Cerebellar cortex (tissue), 1 donor: ENCODE data around the gene VSIG1.

Experiments used
- DNase-seq: peaks from one replicate; pipeline ENCODE4 v3.0.0-alpha.2; 2015; ENCODE audit warnings: low spot score

VSIG1 gene

DNA sequence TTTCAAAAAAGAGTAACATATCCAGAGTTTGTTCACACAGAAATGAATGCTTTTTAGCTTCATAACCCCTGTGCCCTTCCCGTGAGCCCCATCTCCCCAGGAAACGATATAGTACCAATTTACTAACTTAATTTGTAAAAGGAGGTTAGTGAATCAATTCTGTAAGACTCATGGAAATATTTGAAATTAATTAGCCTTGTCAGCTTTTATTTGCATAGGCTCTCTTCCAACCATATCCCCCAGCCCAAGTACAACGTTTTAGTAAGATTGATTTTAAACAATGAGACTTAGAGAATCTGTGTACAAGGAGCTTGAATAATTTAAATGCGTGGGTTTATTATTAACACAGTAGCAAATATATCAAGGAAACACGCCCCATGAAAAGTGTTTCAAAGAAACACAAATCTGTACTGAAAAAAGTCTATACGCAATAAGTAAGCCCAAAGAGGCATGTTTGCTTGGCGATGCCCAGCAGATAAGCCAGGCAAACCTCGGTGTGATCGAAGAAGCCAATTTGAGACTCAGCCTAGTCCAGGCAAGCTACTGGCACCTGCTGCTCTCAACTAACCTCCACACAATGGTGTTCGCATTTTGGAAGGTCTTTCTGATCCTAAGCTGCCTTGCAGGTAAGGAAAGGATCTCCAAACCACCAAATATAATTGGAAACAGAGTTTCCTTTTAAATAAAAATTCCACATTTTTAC lies at the start of gene VSIG1:
TSS of gene VSIG1 (plus strand) at position 512 of the 703 bp plus-strand sequence. CDS start at position 578, 66 bp downstream.
- no peak for DNase-seq

DNA sequence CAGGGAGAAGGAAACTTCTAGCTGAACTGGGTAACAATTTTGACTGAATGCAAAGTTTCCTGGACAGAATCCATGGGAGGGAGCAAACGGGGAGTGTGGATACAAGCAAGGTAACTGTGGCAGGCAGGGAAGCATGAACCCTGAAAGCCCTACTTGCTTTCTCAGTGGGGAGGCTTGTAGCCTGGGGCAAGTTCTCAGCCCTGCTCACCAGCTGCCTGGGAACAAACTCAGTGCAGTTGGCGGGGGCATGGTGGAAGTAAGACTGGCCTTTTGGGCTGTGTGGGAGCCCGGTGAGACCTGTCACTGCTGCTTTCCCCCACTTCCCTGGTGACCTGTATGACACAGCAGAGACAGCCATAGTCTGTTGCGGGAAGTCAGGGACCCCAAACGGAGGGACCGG lies 48.7 kb upstream of the VSIG1 start:
- DNase-seq, result no peak

DNA sequence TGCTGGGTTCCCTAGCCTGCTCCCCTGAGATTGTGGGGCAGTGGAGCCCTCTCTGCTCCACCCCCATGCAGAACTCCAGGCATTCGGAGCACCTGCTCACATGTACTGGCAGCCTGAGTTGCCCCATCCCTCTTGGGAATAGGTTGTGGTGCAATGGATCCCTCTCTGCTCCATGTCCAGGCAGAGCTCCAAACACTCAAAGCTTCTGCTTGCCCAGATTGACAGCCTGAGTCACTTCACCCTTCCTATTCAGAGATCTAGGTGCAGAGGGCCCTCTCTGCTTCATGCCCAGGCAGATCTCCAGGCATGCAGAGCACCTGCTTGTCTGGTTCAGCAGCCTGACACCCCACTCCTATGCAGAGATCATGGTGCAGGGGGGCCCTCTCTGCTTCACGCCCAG lies 44.1 kb upstream of the VSIG1 start:
- no peak for DNase-seq

DNA sequence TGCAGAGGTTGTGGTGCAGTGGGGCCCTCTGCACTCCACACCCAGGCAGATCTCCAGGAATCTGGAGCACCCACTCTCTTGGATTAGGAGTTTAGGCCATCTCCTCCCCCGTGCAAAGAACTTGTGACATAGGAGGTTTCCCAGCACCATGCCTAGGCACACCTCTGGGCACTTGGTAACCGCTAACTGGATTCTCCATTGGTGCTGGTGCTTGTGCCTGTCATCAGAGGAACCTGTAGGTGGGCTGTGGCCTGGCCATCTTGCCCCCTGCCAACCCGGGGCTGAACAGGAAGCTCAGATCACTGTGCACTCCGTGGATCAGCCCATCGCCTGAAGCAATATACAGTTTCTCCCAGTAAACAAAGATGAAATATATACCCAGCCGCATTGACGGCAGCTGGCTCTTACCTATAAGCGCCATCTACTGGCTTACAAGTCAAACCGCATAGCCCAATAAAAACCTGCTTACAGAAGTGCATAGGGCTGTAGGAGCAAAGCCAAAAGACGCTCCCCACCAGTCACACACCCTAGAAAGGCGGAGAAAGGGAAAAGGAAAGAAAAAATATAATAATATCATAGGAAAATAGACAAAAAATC lies 43.5 kb upstream of the VSIG1 start:
- peak; percentile 2 for DNase-seq

DNA sequence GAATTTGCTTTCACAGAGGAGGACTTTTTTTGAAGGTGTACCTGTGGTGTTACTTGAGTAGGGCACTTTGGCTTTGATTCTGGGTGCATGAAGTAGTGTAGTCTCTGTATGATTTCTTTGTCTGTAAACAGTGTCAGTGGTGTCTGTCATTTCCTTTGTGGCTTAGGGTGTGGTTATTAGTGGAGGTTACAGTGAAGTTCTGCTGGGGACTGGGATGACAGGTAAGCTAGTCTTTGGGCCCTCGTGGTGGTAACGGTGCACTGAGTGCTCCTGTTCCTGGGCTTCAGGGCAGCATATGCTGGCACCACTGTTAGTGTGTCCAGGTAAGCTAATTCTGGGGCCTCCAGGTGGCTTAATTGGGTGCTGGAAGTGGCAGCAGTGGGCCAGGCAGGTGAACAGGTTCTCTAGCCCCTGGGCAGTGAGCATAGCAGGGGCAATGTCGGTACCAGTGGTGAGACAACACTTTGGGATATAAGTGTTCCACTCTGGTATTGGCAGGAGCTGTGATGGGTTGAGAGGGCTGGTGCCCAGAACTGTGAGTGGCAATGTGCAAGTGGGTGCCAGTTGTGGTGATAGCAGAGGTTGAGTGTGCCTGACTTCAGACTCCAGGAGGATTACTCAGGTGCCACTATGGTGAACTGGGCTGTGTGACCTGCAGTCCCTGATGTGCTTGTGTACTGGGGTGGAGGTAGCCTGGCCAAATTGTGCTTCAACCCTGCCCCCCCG lies 26.0 kb upstream of the VSIG1 start:
- no peak for DNase-seq

DNA sequence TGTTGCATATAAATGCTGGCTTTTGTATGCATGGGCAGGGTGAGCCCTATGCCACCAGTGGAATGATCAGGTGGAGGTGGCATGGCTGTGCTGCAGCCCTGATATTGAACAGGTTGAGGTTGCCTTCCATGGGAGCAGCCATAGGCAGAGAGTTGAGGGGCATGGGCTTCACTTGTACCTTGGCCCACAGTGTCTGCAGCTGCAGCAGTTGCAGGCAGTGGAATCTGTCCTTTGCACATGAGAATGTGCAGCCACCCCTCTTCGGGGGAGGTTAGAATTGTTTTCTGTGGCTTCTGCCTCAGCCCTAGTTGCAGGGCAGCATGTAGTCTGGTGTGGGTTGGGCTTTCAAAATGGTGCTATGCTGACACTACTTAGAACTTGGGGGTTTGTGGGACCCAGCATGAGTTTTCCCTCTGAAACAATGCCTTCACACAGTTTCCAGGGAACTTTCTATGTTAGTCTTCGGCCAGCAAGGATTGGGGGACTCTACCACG lies 25.4 kb upstream of the VSIG1 start:
- no peak for DNase-seq

DNA sequence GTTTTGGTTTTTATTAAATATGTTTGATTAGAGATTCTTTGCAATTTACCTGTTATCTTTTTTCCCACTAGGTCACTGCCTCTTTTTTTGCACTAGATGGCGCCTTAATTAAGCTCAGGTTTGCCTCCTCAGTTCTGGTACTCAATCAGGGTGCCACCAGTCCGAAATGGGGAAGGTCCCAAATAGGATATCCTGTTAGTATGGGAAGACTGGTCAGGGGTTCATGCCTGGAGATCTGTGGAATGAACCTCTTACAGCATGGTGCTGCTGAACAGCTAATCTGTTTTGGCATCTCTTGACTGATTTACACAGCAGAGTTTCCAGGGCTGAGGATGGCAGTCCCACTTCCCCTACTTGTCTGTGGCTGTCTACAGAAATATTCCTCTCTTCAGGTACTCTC lies 24.2 kb upstream of the VSIG1 start:
- peak; percentile 2 for DNase-seq

DNA sequence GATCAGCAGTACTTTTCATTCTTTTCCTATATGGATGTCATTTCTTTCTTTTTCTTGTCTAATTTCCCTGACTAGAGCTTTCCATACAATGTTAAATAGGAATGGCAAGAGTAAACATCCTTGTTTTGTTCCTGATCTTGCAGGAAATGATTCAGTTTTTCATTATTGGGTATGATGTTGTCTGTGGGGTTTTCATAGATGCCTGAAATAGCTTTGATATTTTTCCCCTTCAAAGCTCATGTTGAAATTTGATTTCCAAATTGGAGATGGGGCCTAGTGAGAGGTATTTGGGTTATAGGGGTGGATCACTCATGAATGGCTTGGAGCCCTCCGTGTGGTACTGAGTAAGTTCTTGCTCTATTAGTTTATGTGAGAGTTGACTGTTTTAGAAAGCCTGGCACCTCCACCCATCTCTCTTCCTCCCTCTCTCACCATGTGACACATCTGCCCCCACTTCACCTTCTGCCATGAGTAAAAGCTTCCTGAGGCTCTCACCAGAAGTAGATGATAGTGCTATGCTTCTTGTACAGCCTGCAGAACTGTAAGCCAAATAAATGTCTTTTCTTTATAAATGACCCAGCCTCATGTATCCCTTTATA lies 22.3 kb upstream of the VSIG1 start:
- no peak for DNase-seq

DNA sequence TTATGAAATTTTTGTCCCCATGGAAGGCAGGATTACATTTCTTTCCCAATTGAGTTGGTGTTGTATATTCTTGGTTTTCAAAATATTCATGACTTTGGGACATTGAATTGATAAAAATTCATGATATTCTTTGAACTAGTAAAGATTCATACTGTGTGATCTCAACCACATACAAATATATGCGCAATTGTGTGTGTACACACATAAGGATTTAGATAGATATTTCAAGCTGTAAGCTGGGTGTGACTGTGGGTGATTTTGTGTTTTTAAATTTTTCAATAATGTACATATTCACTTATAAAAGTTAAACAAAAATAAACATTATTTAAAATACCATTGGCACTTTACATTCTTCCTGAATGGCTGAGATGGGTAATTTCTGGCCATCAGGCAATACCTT lies 19.5 kb upstream of the VSIG1 start:
- DNase-seq, result no peak

DNA sequence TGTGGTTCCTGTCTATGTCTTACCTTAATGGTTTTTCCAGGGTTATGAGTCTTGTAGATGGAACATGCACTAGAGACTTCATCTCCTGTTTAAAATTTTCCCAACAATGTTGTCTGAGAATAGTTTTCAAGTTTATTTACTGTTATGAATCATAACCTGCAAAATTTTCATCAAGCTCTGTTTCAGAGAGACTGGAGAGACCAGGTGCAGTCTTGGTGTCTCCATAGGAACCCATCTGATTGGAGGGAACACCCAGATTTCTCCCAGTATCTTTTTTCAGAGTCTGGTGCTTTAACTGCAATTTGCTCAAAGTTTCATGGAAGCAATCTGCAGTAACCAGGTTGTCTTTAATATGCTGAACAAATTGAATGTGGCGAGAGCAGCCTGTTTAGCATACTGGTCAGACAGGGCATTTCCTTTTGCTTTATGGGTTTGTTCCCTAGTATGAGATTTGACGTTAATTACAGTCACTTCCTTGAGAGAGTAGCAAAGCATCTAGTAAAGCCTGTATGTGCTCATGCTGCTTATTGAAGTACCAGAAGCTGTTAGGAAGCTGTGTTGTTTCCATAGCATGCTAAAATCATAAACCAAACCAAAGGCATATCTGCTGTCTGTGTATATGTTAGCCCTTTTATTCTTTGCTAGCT lies 18.8 kb upstream of the VSIG1 start:
- no peak for DNase-seq

DNA sequence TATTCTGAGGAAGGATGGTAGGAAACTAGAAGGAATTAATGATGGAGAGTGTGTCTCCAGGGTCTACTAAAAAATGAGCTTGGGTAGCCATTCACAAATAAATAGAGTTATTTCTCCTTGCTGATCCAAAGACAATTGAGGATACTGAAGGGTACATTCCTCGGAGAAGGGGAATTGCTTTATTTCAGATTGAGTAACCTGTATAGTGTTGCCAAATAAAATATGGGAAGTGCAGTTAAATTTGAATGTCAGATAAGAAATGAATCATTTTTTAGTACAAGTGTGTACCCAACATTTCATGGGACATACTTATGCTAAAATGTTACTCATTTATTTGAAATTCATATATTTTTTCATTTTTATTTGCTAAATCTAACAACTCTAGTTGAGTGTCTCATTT lies 16.0 kb upstream of the VSIG1 start:
- no peak for DNase-seq

DNA sequence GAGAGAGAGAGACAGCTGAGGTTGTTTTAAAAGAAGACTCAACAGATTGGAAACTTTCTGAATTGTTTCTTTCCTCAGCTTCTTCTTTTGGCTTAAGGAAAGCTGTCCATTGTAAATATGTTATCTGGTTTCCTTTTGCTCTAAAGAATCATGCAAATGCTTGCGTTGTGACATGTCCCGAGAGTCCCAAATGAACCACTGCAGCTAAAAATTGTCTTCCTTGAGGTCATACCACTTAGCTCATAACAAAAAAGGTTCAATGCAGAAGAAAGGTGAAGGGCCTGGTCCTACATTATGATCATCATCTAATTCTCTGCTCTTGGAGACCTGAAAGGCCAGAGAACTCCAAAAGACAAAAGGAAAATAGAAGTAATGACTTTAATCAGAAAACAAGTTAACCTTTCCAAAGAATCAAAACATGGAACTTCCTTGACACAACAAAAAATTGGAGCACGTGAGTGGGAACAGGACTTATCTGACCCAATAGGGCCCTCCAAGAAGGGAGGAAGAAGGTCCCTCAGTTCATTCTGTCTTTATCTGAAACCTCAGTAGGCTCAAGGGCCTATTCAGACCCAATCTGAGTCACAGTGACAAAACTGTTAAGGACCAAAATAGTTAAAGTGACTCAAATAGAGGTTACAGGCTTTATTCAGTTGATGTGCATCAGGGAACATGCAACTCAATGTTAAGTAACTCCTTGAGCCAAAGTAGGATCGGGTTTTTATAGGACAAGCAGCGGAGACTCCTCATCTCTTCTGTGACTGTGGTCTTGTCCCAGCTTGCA lies 14.7 kb upstream of the VSIG1 start:
- no peak for DNase-seq

DNA sequence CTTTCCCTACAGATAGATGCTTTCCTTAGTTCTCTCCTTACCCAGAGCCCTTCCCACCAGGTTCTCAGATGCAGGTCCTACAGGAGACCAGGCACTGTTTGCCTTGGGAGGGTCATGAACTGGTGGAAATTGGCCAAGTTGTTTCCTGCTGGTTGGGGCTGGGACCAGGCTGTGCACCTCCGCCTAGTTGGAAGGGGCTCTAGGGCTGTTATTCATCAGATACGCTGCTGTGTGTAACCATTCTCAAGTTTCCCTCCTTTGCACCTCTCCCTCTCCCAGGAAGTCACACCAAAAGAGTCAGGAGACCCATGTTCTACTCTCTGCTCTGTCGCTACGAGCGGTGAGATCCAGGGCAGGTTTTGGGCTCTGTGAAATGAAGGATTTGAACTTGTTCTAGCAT lies 11.9 kb upstream of the VSIG1 start:
- no peak for DNase-seq

DNA sequence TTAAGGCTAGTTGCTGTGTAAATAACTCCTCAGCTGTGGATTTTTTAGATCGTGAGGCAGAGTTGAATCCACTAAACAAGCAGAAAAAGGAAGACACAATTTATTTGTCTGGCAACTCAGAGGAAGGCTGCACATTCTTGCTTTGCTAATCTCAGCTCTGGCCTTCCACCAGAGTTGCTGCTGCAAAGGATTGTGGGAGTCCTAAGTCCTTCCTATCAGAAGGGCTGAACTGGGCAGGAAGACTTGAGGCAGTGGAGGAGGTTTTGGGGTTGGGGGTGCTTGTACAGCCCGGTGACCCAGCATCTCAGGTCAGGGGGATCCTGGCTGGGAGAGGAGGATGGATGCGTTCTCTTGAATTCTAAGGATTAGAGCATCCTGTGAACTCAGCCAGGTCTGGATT lies 11.0 kb upstream of the VSIG1 start:
- DNase-seq, result no peak

DNA sequence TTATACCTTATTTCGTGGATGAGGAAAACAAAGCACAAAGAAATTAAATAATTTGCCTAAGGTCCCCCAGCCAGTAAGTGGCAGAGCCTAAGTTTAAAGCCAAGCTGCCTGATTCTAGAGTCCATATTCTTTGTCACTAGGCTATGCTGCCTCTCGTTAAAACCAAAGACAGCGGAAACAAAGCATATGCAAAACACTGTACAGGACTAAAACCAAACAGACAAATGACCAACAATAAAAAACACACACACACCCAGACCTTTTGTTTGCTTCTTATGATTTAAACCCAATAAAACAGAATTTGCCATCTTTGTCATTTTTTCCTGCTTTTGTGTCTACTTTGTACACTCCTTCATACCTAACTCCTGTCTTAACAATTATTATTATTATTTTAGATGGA lies 10.1 kb upstream of the VSIG1 start:
- no peak for DNase-seq

DNA sequence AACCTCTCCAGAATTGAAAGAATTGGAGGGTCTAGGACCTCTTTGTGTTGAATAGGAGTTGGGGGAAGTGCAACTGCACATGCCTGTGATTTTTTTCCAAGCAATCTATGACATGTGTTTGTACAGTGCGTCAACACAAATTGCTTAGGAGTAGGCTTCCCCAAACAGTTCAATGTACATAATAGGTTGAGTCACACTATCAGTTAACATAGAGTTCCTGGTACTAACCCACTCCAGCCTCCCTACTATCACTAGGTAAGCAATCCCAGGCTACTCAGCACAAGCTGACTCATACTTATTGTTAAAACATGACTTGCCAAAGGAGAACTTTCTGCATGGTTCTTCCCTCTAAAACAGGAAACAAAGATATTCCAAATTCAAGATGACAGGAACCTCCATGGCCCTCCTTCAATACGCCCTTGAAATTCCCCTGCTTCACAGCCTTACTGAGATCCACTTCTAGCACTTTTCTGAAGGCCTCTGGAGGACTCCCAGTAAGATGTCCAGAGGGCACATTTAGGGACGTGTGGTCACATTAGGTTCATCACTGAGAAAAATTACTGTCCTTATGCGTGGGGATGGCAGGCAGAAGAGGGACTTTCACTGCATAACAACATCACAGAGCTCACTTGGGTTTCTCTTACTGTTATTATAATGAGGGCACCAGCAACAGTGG lies 8.4 kb upstream of the VSIG1 start:
- DNase-seq, result no peak

DNA sequence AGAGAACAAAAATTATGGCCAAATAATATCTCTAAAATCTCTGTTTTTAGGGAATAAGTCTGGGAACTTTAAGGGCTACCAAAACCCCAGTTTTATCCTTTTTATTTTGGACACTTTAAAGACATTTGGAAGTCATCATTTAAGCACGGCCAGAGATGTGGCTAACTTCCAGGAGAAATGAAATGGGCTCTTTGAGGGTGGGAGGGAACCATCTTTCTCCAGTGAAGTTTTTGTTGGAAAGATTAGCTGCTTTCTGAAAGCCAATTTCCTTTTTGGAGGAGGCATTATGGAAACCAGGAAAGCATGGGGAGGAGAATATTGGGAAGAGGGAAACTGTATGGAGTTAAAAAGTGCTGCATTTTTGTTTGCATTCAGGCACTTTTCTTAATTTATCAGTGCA lies 4.8 kb downstream of the VSIG1 start:
- DNase-seq, result no peak

DNA sequence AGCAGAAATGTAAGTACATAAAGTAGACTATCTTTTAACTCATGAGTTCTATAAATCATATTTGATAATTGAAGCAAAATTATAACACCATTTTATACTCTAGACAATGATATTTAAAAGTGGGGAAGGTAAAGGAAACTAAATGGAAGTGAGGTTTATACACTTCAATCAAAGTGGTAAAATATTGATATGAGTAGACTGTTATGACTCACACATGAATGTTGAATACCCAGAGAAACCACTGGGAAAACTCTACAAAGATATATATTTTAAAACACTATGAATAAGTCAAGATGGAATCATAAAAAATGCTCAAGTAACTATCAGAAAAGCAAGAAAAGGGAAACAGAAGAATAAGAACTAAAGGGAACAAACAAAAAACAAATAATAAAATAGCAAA lies 8.4 kb downstream of the VSIG1 start:
- DNase-seq, result no peak

DNA sequence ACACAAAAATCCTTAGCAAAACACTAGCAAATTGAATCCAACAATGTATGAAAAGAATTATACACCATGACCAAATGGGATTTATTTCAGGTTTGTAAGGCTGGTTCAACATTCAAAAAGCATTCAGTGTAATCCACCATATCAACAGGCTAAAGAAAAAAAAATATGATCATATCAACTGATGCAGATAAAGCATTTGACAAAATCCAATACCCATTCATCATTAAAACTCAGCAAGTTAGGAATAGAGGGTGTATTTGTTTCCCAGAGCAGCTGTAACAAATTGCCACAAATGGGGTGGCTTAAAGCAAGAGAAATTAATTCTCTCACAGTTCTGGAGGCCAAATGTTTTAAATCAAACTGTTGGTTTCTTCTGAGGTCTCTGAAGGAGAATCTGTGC lies 10.7 kb downstream of the VSIG1 start:
- DNase-seq, result no peak

DNA sequence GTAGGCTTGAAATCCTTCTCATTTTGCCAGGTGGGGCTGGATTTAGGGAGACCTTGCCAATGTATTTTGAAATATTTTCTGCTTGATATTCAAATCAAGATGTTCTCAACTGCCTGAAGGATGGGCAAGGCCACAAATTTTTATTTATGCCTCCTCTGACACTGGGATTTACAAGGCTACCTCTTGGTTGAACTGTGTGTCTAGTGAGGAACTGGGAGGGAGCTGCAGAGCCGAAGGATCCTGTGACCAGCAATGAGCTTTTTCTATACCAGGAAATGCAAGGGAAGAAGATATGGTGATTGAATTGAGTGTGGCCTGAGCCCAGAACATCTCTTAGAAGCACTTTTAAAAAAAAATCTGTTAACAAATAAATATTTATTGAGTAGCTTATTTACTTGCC lies 14.9 kb downstream of the VSIG1 start:
- no peak for DNase-seq

DNA sequence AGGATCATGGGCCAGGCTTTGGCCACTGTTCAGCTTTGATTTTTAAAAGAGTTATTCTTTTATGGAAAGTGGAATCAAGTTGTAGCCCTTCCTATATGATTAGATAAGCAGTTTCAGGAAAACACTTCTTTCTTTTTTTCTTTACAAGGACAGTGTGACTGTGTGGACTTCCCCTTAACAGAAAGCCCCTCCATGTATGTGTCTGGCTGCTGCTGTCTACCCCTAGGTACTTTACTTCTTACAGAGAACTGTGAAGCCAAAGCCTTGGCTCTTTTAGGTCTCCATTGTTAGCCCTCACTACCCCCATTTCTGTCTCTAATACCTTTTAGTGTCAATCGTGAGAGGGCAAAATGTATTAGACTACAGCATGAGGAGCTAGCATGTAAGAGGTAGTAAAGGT lies 19.1 kb downstream of the VSIG1 start:
- DNase-seq, result no peak
